Measurements from ENCODE around the gene XPO1. TPM values are rescaled to one million over a fixed set of nuclear protein-coding genes. Genes with fewer than 3 reads are reported as not detected.
"Not testable (repeated sequence)": the region's sequence is repeated elsewhere in the genome, so short reads cannot be mapped to it uniquely, and the experiment has no call there.

XPO1 gene
- polyA plus RNA-seq, 3 donors = 28.1 to 53.4 (median 31.7) TPM

- no peak overlapping the region for H3K27ac ChIP-seq (ENCODE audit: low read depth, low read length)
- WGBS, 3 donors = 0 to 1% (median 0%) methylated on average over 26 of the region's 26 CpGs
Measured at GRCh38 chr2:61536572-61537276, 1.4 kb downstream of the XPO1 start.

DNA sequence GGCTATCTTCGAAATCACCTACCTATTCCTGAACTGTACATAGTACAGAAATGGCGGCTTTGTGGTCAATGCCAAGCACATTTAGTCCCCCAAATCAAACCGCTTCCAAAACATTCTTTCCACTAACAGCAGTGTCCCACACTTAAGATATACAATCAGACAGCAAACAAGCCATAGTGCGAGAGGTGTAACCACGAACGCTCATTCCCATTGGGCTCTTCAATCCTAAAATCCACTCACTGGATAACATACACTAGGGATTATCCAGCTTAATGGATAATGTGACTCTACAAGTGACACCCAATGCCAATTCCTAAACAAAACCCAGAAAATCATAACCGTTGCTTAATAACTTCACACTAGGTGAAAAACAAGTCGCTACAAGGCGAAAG is 2.0 kb downstream of the XPO1 start:
- no peak overlapping the region for H3K27ac ChIP-seq (ENCODE audit: low read depth, low read length)
- 0 to 1% (median 0%) methylated on average over 9 of the region's 9 CpGs for WGBS, 3 donors

DNA sequence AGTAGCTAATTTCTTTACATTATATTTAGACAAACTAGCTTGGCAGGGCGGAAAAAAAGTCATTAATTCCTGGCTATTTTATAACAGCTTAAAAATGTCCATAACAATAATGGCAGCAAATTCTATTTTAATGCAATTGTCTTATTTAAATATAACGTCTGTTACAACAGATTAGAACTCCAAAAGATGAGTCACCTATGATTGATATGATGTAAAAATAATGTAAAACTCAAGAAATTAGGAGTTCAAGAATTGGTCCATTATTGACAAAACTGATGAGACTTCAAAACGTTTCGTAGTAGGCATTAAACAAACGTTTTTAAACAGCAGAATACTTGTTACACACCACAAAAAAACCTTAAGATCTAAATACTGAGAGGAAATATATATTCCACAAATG is 2.7 kb downstream of the XPO1 start:
- WGBS, 3 donors = 14 to 16% (median 15%) methylated on average over 5 of the region's 5 CpGs
- H3K27ac ChIP-seq (ENCODE audit: low read depth, low read length) = no peak overlapping the region

GRCh38 chr2:61534926-61535325 is 3.2 kb downstream of the XPO1 start:
- H3K27ac ChIP-seq (ENCODE audit: low read depth, low read length) = no peak overlapping the region
- WGBS, 3 donors = 26 to 40% (median 38%) methylated on average over 2 of the region's 2 CpGs

DNA sequence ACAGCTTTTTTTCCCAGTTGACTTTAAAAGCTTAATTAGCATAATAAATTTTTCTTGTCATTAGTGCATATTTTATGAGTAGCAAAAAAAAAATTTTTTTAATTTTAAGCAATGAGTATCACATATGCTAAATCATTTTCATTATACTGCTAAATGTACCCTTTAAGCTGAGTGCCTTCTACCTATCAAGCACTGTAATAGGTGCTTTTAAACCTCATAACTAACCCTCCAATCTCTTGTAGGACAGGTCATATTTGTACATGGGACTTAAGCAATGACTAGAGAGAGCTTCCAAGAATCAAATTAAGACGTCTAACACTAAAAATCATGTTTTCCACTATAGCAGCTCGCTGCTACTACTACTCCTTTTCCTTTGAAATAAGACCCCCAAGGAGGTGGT is 7.4 kb downstream of the XPO1 start:
- H3K27ac ChIP-seq (ENCODE audit: low read depth, low read length) = no peak overlapping the region
- 64 to 69% (median 65%) methylated on average over 2 of the region's 2 CpGs for WGBS, 3 donors

GRCh38 chr2:61529944-61530735 is 8.0 kb downstream of the XPO1 start:
- no peak overlapping the region for H3K27ac ChIP-seq (ENCODE audit: low read depth, low read length)
- 63 to 82% (median 71%) methylated on average over 3 of the region's 3 CpGs for WGBS, 3 donors

DNA sequence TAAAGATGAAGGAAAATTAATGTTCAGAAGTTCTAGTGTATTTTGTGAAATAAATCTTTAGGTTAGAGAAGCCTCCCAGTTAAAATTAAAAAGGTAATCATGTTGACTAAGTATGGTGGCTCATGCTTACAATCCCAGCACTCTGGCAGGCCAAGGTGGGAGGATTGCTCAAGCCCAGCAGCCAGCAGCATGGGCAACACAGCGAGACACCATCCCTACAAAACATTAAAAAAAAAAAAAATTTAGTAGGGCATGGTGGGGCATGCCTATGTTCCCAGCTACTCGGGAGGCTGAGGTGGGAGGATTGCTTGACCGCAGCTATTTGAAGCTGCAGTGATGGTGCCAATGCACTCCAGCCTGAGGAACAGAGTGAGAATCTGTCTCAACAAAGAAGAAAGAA is 17.9 kb downstream of the XPO1 start:
- no peak overlapping the region for H3K27ac ChIP-seq (ENCODE audit: low read depth, low read length)
- 83 to 96% (median 90%) methylated on average over 3 of the region's 3 CpGs for WGBS, 3 donors

DNA sequence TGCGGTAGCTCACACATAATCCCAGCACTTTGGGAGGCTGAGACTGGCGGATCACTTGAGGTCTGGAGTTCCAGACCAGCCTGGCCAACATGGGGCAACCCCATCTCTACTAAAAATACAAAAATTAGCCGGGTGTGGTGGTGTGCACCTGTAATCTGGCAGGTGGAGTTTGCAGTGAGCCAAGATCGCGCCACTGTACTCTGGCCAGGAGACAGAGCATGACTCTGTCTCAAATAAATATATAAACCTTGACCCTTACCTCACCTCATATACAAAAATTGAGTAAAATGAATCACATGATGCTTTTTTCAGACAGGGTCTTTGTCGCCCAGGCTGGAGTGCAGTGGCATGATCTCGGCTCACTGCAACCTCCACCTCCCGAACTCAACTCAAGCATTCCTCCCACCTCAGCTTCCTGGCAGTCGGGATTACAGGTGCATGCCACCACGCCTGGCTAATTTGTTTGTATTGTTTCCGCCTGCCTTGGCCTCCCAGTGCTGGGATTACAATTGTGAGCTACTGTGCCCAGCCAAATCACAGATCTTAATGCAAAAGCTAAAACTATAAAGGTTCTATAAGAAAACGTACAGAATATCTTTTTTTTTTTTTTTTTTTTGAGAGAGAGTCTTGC is 25.3 kb downstream of the XPO1 start:
- no peak overlapping the region for H3K27ac ChIP-seq (ENCODE audit: low read depth, low read length)
- 85 to 91% (median 88%) methylated on average over 12 of the region's 12 CpGs for WGBS, 3 donors

DNA sequence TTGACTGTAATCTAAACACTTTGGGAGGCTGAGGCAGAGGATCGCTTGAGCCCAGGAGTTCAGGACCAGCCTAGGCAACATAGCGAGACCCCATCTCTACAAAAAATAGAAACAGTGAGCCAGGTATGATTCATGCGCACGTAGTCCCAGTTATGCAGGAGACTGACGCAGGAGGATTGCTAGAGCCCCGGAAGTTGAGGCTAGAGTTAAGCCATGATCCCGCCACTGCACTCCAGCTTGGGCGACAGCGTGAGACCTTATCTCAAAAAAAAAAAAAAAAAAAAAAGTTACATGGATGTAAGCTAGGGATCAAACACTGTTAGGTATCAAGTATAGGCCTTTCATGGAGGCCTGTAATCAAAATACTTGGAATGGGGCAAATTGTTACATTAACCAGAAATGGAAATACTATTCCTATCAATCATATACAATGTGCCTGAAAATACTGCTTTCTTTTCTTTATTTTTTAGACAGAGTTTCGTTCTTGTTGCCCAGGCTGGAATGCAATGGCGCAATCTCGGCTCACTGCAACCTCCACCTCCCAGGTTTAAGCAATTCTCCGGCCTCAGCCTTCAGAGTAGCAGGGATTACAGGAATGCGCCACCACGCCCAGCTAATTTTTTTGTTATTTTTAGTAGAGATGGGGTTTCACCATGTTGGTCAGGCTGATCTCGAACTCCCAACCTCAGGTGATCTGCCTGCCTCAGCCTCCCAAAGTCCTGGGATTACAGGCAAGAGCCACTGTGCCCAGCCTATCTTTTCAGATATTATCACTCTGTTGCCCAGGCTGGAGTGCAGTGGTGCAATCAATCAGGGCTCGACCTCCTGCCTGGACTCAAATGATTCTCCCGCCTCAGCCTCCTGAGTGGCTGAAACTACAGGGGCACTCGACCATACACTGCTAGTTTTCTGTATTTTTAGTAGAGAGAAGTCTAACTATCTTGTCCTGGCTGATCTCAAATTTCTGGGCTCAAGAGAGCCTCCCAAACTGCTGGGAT is 27.2 kb downstream of the XPO1 start:
- H3K27ac ChIP-seq (ENCODE audit: low read depth, low read length) = no peak overlapping the region
- WGBS, 3 donors = 86 to 94% (median 89%) methylated on average over 19 of the region's 19 CpGs

DNA sequence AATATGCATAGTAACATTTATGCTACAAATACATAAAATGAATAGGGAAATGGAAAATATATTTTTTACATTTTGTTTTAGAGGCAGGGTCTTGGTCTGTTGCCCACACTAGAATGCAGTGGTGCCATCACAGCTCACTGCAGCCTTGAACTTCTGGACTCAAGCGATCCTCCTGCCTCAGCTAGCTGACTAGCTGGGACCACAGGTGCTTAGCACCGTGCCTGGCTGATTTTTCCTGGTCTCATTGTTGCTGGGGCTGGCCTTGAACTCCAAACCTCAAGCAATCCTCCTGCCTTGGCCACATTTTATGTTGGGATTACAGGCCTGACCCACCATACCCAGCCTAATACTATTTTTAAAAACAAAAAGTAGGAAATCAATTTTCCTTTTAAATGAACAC is 33.2 kb downstream of the XPO1 start:
- 61 to 96% (median 90%) methylated on average over 2 of the region's 2 CpGs for WGBS, 3 donors
- H3K27ac ChIP-seq (ENCODE audit: low read depth, low read length) = no peak overlapping the region

- no peak overlapping the region for H3K27ac ChIP-seq (ENCODE audit: low read depth, low read length)
- 95 to 98% (median 96%) methylated on average over 2 of the region's 2 CpGs for WGBS, 3 donors
Measured at GRCh38 chr2:61499060-61499459, 39.1 kb downstream of the XPO1 start.

DNA sequence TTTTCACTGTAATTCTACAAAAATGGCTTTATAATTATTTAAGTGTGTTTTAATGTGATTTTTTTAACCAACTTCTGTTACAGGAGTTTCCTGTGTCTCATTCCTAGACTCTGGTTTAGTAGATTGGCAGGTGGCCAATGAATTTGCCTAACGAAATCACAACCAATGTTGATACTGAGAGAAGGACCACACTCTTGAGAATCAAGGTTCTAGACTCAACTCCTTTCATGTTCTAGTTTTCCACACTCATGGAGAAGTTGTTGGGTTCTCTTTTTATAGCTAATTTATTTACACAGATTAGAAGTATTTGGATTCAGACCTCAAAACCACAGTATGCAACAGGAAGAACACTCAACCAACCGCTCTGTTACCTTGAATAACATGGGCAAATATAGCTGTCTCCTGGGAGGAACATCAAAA is 44.6 kb downstream of the XPO1 start:
- H3K27ac ChIP-seq (ENCODE audit: low read depth, low read length) = no peak overlapping the region

DNA sequence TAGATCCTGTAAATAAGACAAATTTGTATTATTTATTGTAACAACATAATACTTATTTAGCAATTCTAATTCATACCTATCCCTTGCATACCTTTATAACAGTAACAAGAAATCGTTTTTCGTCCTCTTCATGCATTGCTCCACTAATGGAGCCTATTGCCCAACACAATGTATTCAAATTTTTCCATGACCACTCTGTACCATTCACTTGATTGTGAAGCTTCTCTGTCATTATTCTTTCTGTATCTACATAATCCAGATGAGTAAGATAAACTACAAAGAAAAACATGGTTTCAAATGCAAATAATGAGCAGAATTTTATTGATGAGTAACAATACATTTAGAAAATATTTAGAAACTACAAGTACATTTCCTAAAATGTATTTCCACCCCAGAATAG is 45.7 kb downstream of the XPO1 start:
- H3K27ac ChIP-seq (ENCODE audit: low read depth, low read length) = no peak overlapping the region
- 85 to 94% (median 87%) methylated on average over 2 of the region's 2 CpGs for WGBS, 3 donors

More for the DNA sequence above, 44.6 kb downstream of the XPO1 start:
- 47 to 72% (median 65%) methylated on average over 2 of the region's 2 CpGs for WGBS, 3 donors

GRCh38 chr2:61485281-61485680 is 52.9 kb downstream of the XPO1 start:
- H3K27ac ChIP-seq (ENCODE audit: low read depth, low read length) = no peak overlapping the region
- WGBS, 3 donors = 96 to 99% (median 98%) methylated on average over 5 of the region's 5 CpGs

DNA sequence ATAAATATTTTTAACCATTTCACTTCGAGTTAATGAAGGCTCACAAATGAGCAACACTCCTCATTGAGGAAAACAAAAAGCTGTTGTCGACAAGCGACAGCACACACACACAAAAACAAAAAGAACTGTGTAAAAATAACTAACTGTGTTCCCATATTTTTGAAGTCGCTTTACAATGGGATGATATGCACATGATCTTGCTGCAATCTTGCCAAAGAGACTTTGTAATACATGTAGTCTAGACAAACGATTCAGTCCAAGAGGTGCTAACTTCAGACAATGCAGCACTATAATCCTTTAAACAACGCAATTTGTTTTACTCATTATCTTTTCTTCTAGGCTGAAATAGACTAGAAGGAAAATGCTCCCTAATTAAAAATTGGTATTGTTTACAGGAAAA is 60.1 kb downstream of the XPO1 start:
- no peak overlapping the region for H3K27ac ChIP-seq (ENCODE audit: low read depth, low read length)
- WGBS, 3 donors = 89 to 91% (median 90%) methylated on average over 6 of the region's 6 CpGs

GRCh38 chr2:61476929-61477589 is 61.1 kb downstream of the XPO1 start:
- not testable (repeated sequence) for H3K27ac ChIP-seq (ENCODE audit: low read depth, low read length)
- WGBS, 3 donors = 96 to 98% (median 97%) methylated on average over 12 of the region's 12 CpGs

DNA sequence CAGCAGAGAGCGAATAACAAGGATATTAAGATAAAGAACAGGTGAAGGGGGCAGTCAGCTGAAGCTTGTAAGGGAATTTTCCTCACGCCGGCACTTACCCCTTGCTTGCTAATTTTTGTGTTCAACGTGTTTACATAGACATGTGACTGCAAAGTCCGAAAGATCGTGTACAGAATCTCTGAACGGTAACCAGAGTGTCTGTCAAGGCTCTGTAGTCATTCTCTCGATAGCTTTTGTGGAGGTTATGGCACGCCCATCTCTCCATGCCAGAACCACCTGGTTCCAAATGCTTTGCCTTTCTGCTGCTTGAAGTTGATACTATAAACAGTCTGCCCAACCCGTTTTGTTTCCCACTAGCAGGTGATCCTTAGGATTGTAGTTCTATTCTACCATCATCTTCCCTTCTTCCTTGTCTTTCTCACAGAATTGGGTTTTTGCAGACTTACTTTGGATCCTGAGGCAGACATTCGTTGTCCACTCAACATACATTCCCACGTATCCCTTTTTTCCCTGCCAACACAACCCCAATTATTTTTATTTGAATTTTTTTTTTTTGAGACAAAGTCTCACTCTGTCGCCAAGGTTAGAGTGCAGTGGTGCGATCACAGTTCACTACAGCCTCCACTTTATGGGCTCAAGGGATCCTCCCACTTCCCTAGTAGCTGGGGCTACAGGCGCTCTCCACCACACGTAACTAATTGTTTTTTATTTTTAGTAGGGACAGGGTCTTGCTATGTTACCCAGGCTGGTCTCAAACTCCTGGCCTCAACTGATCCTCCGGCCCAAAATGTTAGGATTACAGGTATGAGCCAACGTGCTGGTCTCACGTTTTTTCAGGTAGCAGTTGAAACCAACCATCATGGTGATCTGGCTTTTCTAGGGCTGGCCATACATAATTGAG is 66.0 kb downstream of the XPO1 start:
- 33 to 41% (median 36%) methylated on average over 19 of the region's 19 CpGs for WGBS, 3 donors
- H3K27ac ChIP-seq (ENCODE audit: low read depth, low read length) = peak overlapping the region; percentile 89

Measured in adipose tissue (tissue), 3 donors.